Measurements from ENCODE around the gene PTPN3. TPM values are rescaled to one million over a fixed set of nuclear protein-coding genes. Genes with fewer than 3 reads are reported as not detected.

The PTPN3 gene
- total RNA-seq, 4 donors from 2014 or later = 0.29 to 5.5 (median 2.1) TPM

- H3K27ac ChIP-seq = no peak overlapping the region
- no peaks in the 10 kb centered on the region for H3K36me3 ChIP-seq
- H3K4me1 ChIP-seq = no peaks in the 10 kb centered on the region
- TF ChIP-seq POLR2A (IDR thresholded peaks at IDR 0.05) = no peak
- no peak for TF ChIP-seq CTCF (IDR thresholded peaks at IDR 0.05)
- no peak overlapping the region for H3K4me3 ChIP-seq
- no peak for DNase-seq
- no peaks in the 10 kb centered on the region for H3K9me3 ChIP-seq
- intact Hi-C loops (cut with DNase I; ENCODE audit: low total_unique reads) = no loop called here
- no peaks in the 10 kb centered on the region for H3K27me3 ChIP-seq
Observed at GRCh38 chr9:109426626-109427402, 71.3 kb downstream of the PTPN3 start.

- intact Hi-C loops (cut with DNase I; ENCODE audit: low total_unique reads) = no loop called here
- no peak overlapping the region for H3K4me3 ChIP-seq
- no peaks in the 10 kb centered on the region for H3K9me3 ChIP-seq
- no peaks in the 10 kb centered on the region for H3K4me1 ChIP-seq
- DNase-seq = no peak
- no peak overlapping the region for H3K27ac ChIP-seq
- no peaks in the 10 kb centered on the region for H3K27me3 ChIP-seq
- H3K36me3 ChIP-seq = no peaks in the 10 kb centered on the region
- TF ChIP-seq POLR2A (IDR thresholded peaks at IDR 0.05) (no peak), CTCF (IDR thresholded peaks at IDR 0.05) (no peak)
Observed at GRCh38 chr9:109424618-109425017, 73.5 kb downstream of the PTPN3 start.

GRCh38 chr9:109423877-109424276 is 74.2 kb downstream of the PTPN3 start:
- DNase-seq = no peak
- no peaks in the 10 kb centered on the region for H3K9me3 ChIP-seq
- intact Hi-C loops (cut with DNase I; ENCODE audit: low total_unique reads) = no loop called here
- no peaks in the 10 kb centered on the region for H3K27me3 ChIP-seq
- no peaks in the 10 kb centered on the region for H3K36me3 ChIP-seq
- H3K4me1 ChIP-seq = no peaks in the 10 kb centered on the region
- no peak overlapping the region for H3K27ac ChIP-seq
- no peak overlapping the region for H3K4me3 ChIP-seq
- TF ChIP-seq CTCF (IDR thresholded peaks at IDR 0.05) = no peak
- TF ChIP-seq POLR2A (IDR thresholded peaks at IDR 0.05) = no peak

- H3K27ac ChIP-seq = no peak overlapping the region
- H3K4me3 ChIP-seq = no peak overlapping the region
Observed at GRCh38 chr9:109422641-109423040, 75.5 kb downstream of the PTPN3 start.

More at GRCh38 chr9:109422641-109423040, 75.5 kb downstream of the PTPN3 start:
- no peaks in the 10 kb centered on the region for H3K36me3 ChIP-seq
- TF ChIP-seq CTCF (IDR thresholded peaks at IDR 0.05) = no peak
- TF ChIP-seq POLR2A (IDR thresholded peaks at IDR 0.05) = no peak
- no peaks in the 10 kb centered on the region for H3K27me3 ChIP-seq
- no peak for DNase-seq
- no peaks in the 10 kb centered on the region for H3K4me1 ChIP-seq
- H3K9me3 ChIP-seq = no peaks in the 10 kb centered on the region
- intact Hi-C loops (cut with DNase I; ENCODE audit: low total_unique reads) = no loop called here
